ENCODE results near the gene RAC2. TPM values are rescaled to one million over a fixed set of nuclear protein-coding genes. Genes with fewer than 3 reads are reported as not detected.

The RAC2 gene
- total RNA-seq, 1 donor from 2014 or later, result not detected

Small RNAs within 50 kb of the gene (small RNA-seq; reads per million reads assigned to genes)
- not detected for gene Z82188.1

Other genes with a start within 250 kb of the RAC2 start
- 5.5 TPM for gene TST, start 224.8 kb downstream of the RAC2 start, total RNA-seq
- gene MPST, start 224.5 kb downstream of the RAC2 start, total RNA-seq, result 28.1 TPM
- gene KCTD17, start 192.5 kb downstream of the RAC2 start, total RNA-seq, result 22.6 TPM
- not detected for gene TMPRSS6, start 134.6 kb downstream of the RAC2 start, total RNA-seq
- gene IL2RB, start 94.4 kb downstream of the RAC2 start, total RNA-seq, result not detected
- 5.3 TPM for gene C1QTNF6, start 56.0 kb downstream of the RAC2 start, total RNA-seq
- gene SSTR3, start 31.8 kb downstream of the RAC2 start, total RNA-seq, result not detected
- gene CYTH4, start 38.2 kb upstream of the RAC2 start, total RNA-seq, result 2.3 TPM
- 14.7 TPM for gene ELFN2, start 183.2 kb upstream of the RAC2 start, total RNA-seq
- gene MFNG, start 242.1 kb upstream of the RAC2 start, total RNA-seq, result 3.9 TPM